HepG2 (cell line): Measurements from ENCODE around the gene DUSP22. TPM values are rescaled to one million over a fixed set of nuclear protein-coding genes. Genes with fewer than 3 reads are reported as not detected.

Source experiments
- ATAC-seq: fragments of 200-7000 bp; cut with Tn5 transposase; 3 replicates; pipeline ENCODE4 v1.9.1; 2020; ENCODE audit warnings: mild to moderate bottlenecking, moderate library complexity
- BruUV-seq: library from RNA; stranded (reverse); fragments of 400-500 nt; replicated peaks from 2 replicates; lab custom pipeline; 2021; lab: Mats Ljungman, UMichigan
- CTCF ChIA-PET: fragments of 300-600 bp; formaldehyde crosslinking; extraction: SDS; loops from one replicate; lab custom pipeline; 2021; ENCODE audit warnings: low total read pairs, inconsistent platforms, low intra/inter-chr PET ratio; lab: Yijun Ruan, JAX
- POLR2A ChIA-PET: fragments of 350-600 bp; sonication (Branson Sonifier 250); formaldehyde crosslinking; loops from one replicate; lab custom pipeline; 2020; ENCODE audit warnings: antibody characterized with exemption, inconsistent platforms; lab: Yijun Ruan, JAX
- DNase-seq: peaks from one replicate; pipeline ENCODE4 v3.0.0-alpha.2; 2015; ENCODE audit warnings: low spot score
- FAIRE-seq: peaks from 3 replicates; lab custom pipeline; 2011; peaks lifted over from hg19 to GRCh38; lab: Jason Lieb, UNC
- H2AFZ ChIP-seq: one replicate; pipeline ENCODE4 v1.6.1; 2011; ENCODE audit warnings: low read length, inconsistent platforms
- H3K27ac ChIP-seq: fragments of 300-600 bp; 3 replicates; pipeline ENCODE4 v1.8.0; 2011; ENCODE audit warnings: mixed run types, mild to moderate bottlenecking, mixed read lengths, low read length, inconsistent platforms; ENCODE audit not compliant: insufficient read depth; ENCODE audit errors: extremely low read length
- H3K27me3 ChIP-seq, 2 experiments: fragments of 200-600 bp in 1 of 2; 2 replicates in 1 of 2; 3 replicates in 1 of 2; pipeline versions ENCODE4 v1.6.0 to v1.8.0; 2011; ENCODE audit warnings: low read length in 2 of 2, mild to moderate bottlenecking in 2 of 2, moderate library complexity in 2 of 2, inconsistent platforms in 1 of 2; ENCODE audit not compliant: insufficient read depth in 2 of 2, control insufficient read depth in 1 of 2
- H3K36me3 ChIP-seq, 2 experiments: fragments of 200-600 bp in 1 of 2; replicated peaks in 1 of 2; 2 replicates in 1 of 2; 3 replicates in 1 of 2; pipeline versions ENCODE4 v1.5.1 to v1.8.0; 2011; ENCODE audit warnings: low read length in 2 of 2, inconsistent platforms in 1 of 2; ENCODE audit not compliant: insufficient read depth in 2 of 2, control insufficient read depth in 1 of 2
- H3K4me1 ChIP-seq: 2 replicates; pipeline ENCODE4 v1.5.1; 2012; ENCODE audit warnings: low read length, inconsistent platforms; ENCODE audit not compliant: insufficient read depth
- H3K4me2 ChIP-seq: 2 replicates; pipeline ENCODE4 v1.6.0; 2011; ENCODE audit warnings: low read depth, low read length, inconsistent platforms
- H3K4me3 ChIP-seq, 3 experiments: fragments of 200-600 bp in 1 of 3; sonication (generic), shearing (Covaris generic) in 1 of 3; replicated peaks in 1 of 3; 2 replicates each; pipeline ENCODE4 v1.5.1; 2011 to 2016; ENCODE audit warnings: low read length in 3 of 3, inconsistent platforms in 2 of 3, low read depth in 2 of 3, mild to moderate bottlenecking in 2 of 3, control low read depth in 1 of 3, mixed read lengths in 1 of 3; ENCODE audit not compliant: insufficient read depth in 1 of 3
- H3K79me2 ChIP-seq: one replicate; pipeline ENCODE4 v1.6.1; 2011; ENCODE audit warnings: low read length, inconsistent platforms; ENCODE audit not compliant: insufficient read depth
- H3K9ac ChIP-seq: 2 replicates; pipeline ENCODE4 v1.6.0; 2011; ENCODE audit warnings: mild to moderate bottlenecking, low read depth, low read length, inconsistent platforms; ENCODE audit not compliant: insufficient read depth
- H3K9me3 ChIP-seq: 2 replicates; pipeline ENCODE4 v1.5.1; 2012; ENCODE audit warnings: mild to moderate bottlenecking, low read length
- H4K20me1 ChIP-seq: 2 replicates; pipeline ENCODE4 v1.6.0; 2011; ENCODE audit warnings: inconsistent platforms, mild to moderate bottlenecking, low read length, moderate library complexity; ENCODE audit not compliant: insufficient read depth
- ELF3 ChIP-seq: IDR thresholded peaks from 2 replicates; pipeline ENCODE4 v1.6.1; 2016; ENCODE audit warnings: missing genetic modification reagents, missing compliant biosample characterization
- EP300 ChIP-seq, 3 experiments: sonication (generic) in 1 of 3; formaldehyde crosslinking in 1 of 3; IDR thresholded peaks; 2 replicates each; pipeline versions ENCODE4 v1.5.1 to v1.6.1; 2011 to 2020; ENCODE audit warnings: low read depth in 2 of 3, low read length in 2 of 3, borderline replicate concordance in 1 of 3, improper control_type of control experiment in 1 of 3, mild to moderate bottlenecking in 1 of 3, missing genetic modification reagents in 1 of 3, moderate library complexity in 1 of 3
- HMGA1 ChIP-seq: sonication (generic); formaldehyde crosslinking; conservative IDR thresholded peaks from 2 replicates; pipeline ENCODE4 v1.4.0; 2020; ENCODE audit warnings: missing genetic modification reagents
- TP53 ChIP-seq: sonication (generic); formaldehyde crosslinking; conservative IDR thresholded peaks from 2 replicates; pipeline ENCODE4 v1.4.0; 2020; ENCODE audit warnings: missing genetic modification reagents
- ZNF253 ChIP-seq: sonication (generic); formaldehyde crosslinking; IDR thresholded peaks from 2 replicates; pipeline ENCODE4 v1.8.0; 2022; ENCODE audit warnings: mild to moderate bottlenecking, missing genetic modification reagents, borderline replicate concordance
- ZNF382 ChIP-seq: sonication (generic); formaldehyde crosslinking; IDR thresholded peaks from 2 replicates; pipeline ENCODE4 v1.5.0; 2020; ENCODE audit warnings: missing genetic modification reagents, mild to moderate bottlenecking, borderline replicate concordance
- ZNF430 ChIP-seq: sonication (generic); formaldehyde crosslinking; IDR thresholded peaks from 2 replicates; pipeline ENCODE4 v1.9.0; 2021; ENCODE audit warnings: mild to moderate bottlenecking, missing genetic modification reagents
- ZNF503 ChIP-seq: sonication (generic); formaldehyde crosslinking; IDR thresholded peaks from 2 replicates; pipeline ENCODE4 v1.4.0; 2020; ENCODE audit warnings: missing genetic modification reagents
- ZNF629 ChIP-seq: sonication (generic); formaldehyde crosslinking; conservative IDR thresholded peaks from 2 replicates; pipeline ENCODE4 v1.5.0; 2020; ENCODE audit warnings: missing genetic modification reagents
- ZNF678 ChIP-seq: sonication (generic); formaldehyde crosslinking; IDR thresholded peaks from 2 replicates; pipeline ENCODE4 v1.4.0; 2020; ENCODE audit warnings: mild to moderate bottlenecking, missing genetic modification reagents
- ZNF749 ChIP-seq: sonication (generic); formaldehyde crosslinking; IDR thresholded peaks from 2 replicates; pipeline ENCODE4 v1.8.0; 2022; ENCODE audit warnings: mild to moderate bottlenecking, missing genetic modification reagents, moderate library complexity, borderline replicate concordance
- ZNF883 ChIP-seq: sonication (generic); formaldehyde crosslinking; IDR thresholded peaks from 2 replicates; pipeline ENCODE4 v1.5.1; 2020; ENCODE audit warnings: mild to moderate bottlenecking, missing genetic modification reagents; ENCODE audit errors: not compliant biosample characterization
- WGBS: methylation state at CpG from one replicate; pipeline ENCODE4 v1.1.6; 2017; ENCODE audit warnings: low lambda C conversion rate; 5-methylcytosine and 5-hydroxymethylcytosine counted together
- in situ Hi-C: cut with HindIII; loops from 2 replicates; pipeline ENCODE4 v1.10.0; 2017; ENCODE audit warnings: low pct_unique_long_range_greater_than_20kb; ENCODE audit not compliant: extremely low pct_ligation_motif_present
- intact Hi-C: fragments of 100-400 bp; cut with micrococcal nuclease; formaldehyde crosslinking; loops from one replicate; pipeline ENCODE4 v1.10.0; 2022; ENCODE audit not compliant: unreplicated experiment
- polyA plus RNA-seq, 8 experiments: library from polyadenylated mRNA; depleted of rRNA in 3 of 8; stranded (reverse) in 7 of 8; unstranded in 1 of 8; fragments of >200 nt; fragmentation: Illumina TruSeq in 4 of 8; extraction: Trizol in 4 of 8; gene quantifications; 2 replicates each; pipeline versions ENCODE4 v1.2.1 to v1.2.3, GENCODE V29; 2011 to 2016; ENCODE audit warnings: low read depth in 4 of 8, missing spikeins in 1 of 8, mixed read lengths in 1 of 8; ENCODE audit not compliant: insufficient read depth in 1 of 8
- total RNA-seq, 5 experiments: library from RNA; depleted of rRNA; stranded (reverse); fragments of >200 nt; fragmentation: Illumina TruSeq; extraction: Trizol; gene quantifications; 2 replicates each; pipeline ENCODE4 v1.2.3, GENCODE V29; 2016; ENCODE audit warnings: low read depth in 1 of 5
- TF ChIP-seq, protein P1 (sequence below): sonication (generic); formaldehyde crosslinking; IDR thresholded peaks from 2 replicates; pipeline ENCODE4 v1.4.0; 2020; ENCODE audit warnings: missing genetic modification reagents

DUSP22 gene
- total and polyA plus RNA-seq, 2 of the 13 experiments (the other 11 are each of a cell fraction or from before 2014, with no cell fraction given) = 20.2 to 32.8 TPM

DNA sequence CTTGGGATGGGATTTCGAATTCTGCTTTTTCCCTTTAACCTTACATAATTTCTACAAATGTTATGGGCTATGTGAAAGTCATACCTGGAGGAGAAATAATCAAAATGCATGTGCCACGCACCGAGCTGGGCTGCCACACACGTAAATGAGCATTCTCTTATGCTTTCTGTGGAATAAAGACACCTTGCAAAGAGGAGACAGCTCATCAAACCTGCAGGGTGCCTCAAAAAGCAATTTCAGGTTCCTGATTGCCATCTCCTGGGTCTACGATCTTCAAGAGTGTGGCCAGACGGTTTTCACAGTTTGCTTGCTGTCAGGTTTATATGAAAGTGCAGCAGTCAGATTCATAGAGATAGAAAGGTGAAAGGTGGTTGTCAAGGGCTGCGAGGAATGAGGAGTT lies 36.6 kb downstream of the DUSP22 start:
- Histone ChIP-seq H3K9me3 (no peaks in the 10 kb centered on the region), H3K27ac (no peak overlapping the region), H3K4me1 (peaks cover 7% of the 10 kb centered on the region; the same call in 1 of the 2 replicates), H3K36me3 (peaks cover 2 to 7% of the 10 kb centered on the region in 2 experiments; a peak in 2 of 5 replicates), H3K27me3 (no peaks in the 10 kb centered on the region), H2AFZ (no peak overlapping the region), H4K20me1 (no peaks in the 10 kb centered on the region), H3K4me2 (no peak overlapping the region), H3K4me3 (no peak overlapping the region), H3K79me2 (no peaks in the 10 kb centered on the region), H3K9ac (no peak overlapping the region)
- FAIRE-seq = no peak
- 50% methylated on average over 7 of the region's 7 CpGs for WGBS
- DNase-seq = no peak
- POLR2A ChIA-PET = no interaction called here
- intact Hi-C loops (no loop called here), in situ Hi-C loops (no loop called here)
- TF ChIP-seq, protein P1, sequence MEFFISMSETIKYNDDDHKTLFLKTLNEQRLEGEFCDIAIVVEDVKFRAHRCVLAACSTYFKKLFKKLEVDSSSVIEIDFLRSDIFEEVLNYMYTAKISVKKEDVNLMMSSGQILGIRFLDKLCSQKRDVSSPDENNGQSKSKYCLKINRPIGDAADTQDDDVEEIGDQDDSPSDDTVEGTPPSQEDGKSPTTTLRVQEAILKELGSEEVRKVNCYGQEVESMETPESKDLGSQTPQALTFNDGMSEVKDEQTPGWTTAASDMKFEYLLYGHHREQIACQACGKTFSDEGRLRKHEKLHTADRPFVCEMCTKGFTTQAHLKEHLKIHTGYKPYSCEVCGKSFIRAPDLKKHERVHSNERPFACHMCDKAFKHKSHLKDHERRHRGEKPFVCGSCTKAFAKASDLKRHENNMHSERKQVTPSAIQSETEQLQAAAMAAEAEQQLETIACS = no peak
- no TSS peak for BruUV-seq
- CTCF ChIA-PET = no interaction called here
- no peak for ATAC-seq

- Histone ChIP-seq H3K4me2 (no peak overlapping the region), H3K27me3 (no peaks in the 10 kb centered on the region), H3K9ac (no peak overlapping the region), H2AFZ (no peak overlapping the region), H4K20me1 (no peaks in the 10 kb centered on the region), H3K27ac (no peak overlapping the region), H3K36me3 (peaks cover 1 to 7% of the 10 kb centered on the region in 2 experiments; a peak in 2 of 5 replicates), H3K4me1 (peaks cover 7% of the 10 kb centered on the region; the same call in 1 of the 2 replicates), H3K4me3 (no peak overlapping the region), H3K79me2 (no peaks in the 10 kb centered on the region), H3K9me3 (no peaks in the 10 kb centered on the region)
- ChIA-PET CTCF (no interaction called here), POLR2A (no interaction called here)
- 68% methylated on average over 15 of the region's 15 CpGs for WGBS
- intact Hi-C loops = no loop called here
- BruUV-seq = no TSS peak
- DNase-seq = no peak
- FAIRE-seq = no peak
- peak; percentile 23; the same call in 1 of the 2 replicates for TF ChIP-seq ZNF749
- TF ChIP-seq ZNF883 (CRISPR knock-in tag) = no peak
- no peak for TF ChIP-seq TP53
- TF ChIP-seq ELF3 = no peak
- TF ChIP-seq HMGA1 (CRISPR knock-in tag) = no peak
- TF ChIP-seq ZNF629 (CRISPR knock-in tag) = no peak
- 0 out of 2 replicates have a peak, but pooled peaks have one; percentile 30 for TF ChIP-seq ZNF678 (CRISPR knock-in tag)
- no peak for TF ChIP-seq ZNF430 (CRISPR knock-in tag)
- 0 out of 2 replicates have a peak, but pooled peaks have one; percentile 65 for TF ChIP-seq ZNF382 (CRISPR knock-in tag)
- no peak for TF ChIP-seq ZNF253
- TF ChIP-seq EP300 (IDR thresholded peaks at IDR 0.05; ENCODE audit: low read depth in 2 of 2, low read length in 2 of 2) = no peak
- TF ChIP-seq EP300 (CRISPR knock-in tag; IDR thresholded peaks at IDR 0.05; ENCODE audit: borderline replicate concordance) = no peak
- TF ChIP-seq ZNF503 (CRISPR knock-in tag) = no peak
- peak; percentile 51 for ATAC-seq
- in situ Hi-C loops = no loop called here
Measured at GRCh38 chr6:329888-330691, 37.8 kb downstream of the DUSP22 start.
